Fibroblast of lung (primary cell): ENCODE results near the gene MCF2L. TPM values are rescaled to one million over a fixed set of nuclear protein-coding genes. Genes with fewer than 3 reads are reported as not detected.

ENCODE experiments used
- DNase-seq, 2 donors: peaks; one replicate each; pipeline versions ENCODE4 v3.0.0 to v3.0.0-alpha.2; 2010; ENCODE audit warnings: low read depth in 2 of 2
- H2AFZ ChIP-seq: 2 replicates; pipeline ENCODE4 v1.5.1; 2012; ENCODE audit warnings: low read length, control low read depth, inconsistent platforms
- H3K27ac ChIP-seq: 2 replicates; pipeline ENCODE4 v1.5.1; 2011; ENCODE audit warnings: low read length, control low read depth; ENCODE audit not compliant: insufficient read depth
- H3K27me3 ChIP-seq: 2 replicates; pipeline ENCODE4 v1.5.1; 2011; ENCODE audit warnings: mild to moderate bottlenecking, low read length; ENCODE audit not compliant: control insufficient read depth, insufficient read depth
- H3K36me3 ChIP-seq: 2 replicates; pipeline ENCODE4 v1.5.1; 2011; ENCODE audit warnings: low read length; ENCODE audit not compliant: control insufficient read depth, insufficient read depth
- H3K4me1 ChIP-seq: 2 replicates; pipeline ENCODE4 v1.5.1; 2011; ENCODE audit warnings: low read length; ENCODE audit not compliant: control insufficient read depth, insufficient read depth; ENCODE audit errors: extremely low read depth
- H3K4me2 ChIP-seq: 2 replicates; pipeline ENCODE4 v1.5.1; 2011; ENCODE audit warnings: low read length, control low read depth; ENCODE audit not compliant: insufficient read depth; ENCODE audit errors: extremely low read depth
- H3K4me3 ChIP-seq, 4 experiments: fragments of 200-600 bp in 1 of 4; sonication (generic) in 1 of 4; replicated peaks in 1 of 4; 2 replicates each; pipeline ENCODE4 v1.5.1; 2011 to 2016; ENCODE audit warnings: low read length in 4 of 4, low read depth in 3 of 4, mild to moderate bottlenecking in 3 of 4, control low read depth in 2 of 4, inconsistent platforms in 1 of 4, mixed read lengths in 1 of 4; ENCODE audit not compliant: insufficient read depth in 1 of 4; ENCODE audit errors: control extremely low read depth in 1 of 4
- H3K79me2 ChIP-seq: 2 replicates; pipeline ENCODE4 v1.5.1; 2012; ENCODE audit warnings: mild to moderate bottlenecking, low read length, inconsistent platforms; ENCODE audit not compliant: control insufficient read depth, insufficient read depth
- H3K9ac ChIP-seq: 2 replicates; pipeline ENCODE4 v1.5.1; 2011; ENCODE audit warnings: mild to moderate bottlenecking, low read length, control low read depth; ENCODE audit not compliant: insufficient read depth
- H3K9me3 ChIP-seq: 2 replicates; pipeline ENCODE4 v1.5.1; 2012; ENCODE audit warnings: low read depth, low read length; ENCODE audit not compliant: control insufficient read depth, insufficient read depth
- H4K20me1 ChIP-seq: 2 replicates; pipeline ENCODE4 v1.5.1; 2011; ENCODE audit warnings: low read length; ENCODE audit not compliant: control insufficient read depth, insufficient read depth; ENCODE audit errors: extremely low read depth
- CTCF ChIP-seq, 2 donors: IDR thresholded peaks in 1 of 2; conservative IDR thresholded peaks in 1 of 2; 1 replicate in 1 of 2; 2 replicates in 1 of 2; pipeline ENCODE4 v1.5.1; 2011 to 2012; ENCODE audit warnings: low read length in 2 of 2, control low read depth in 1 of 2, inconsistent platforms in 1 of 2, low read depth in 1 of 2, mild to moderate bottlenecking in 1 of 2
- EZH2 ChIP-seq: IDR thresholded peaks from 2 replicates; pipeline ENCODE4 v1.5.1; 2012; ENCODE audit warnings: low read length, control low read depth, mild to moderate bottlenecking; ENCODE audit errors: missing control alignments
- polyA plus RNA-seq, 2 donors: library from polyadenylated mRNA; depleted of rRNA in 1 of 2; stranded (reverse) in 1 of 2; unstranded in 1 of 2; fragments of >200 nt; gene quantifications; 2 replicates each; pipeline ENCODE4 v1.2.1, GENCODE V29; 2011 to 2012; ENCODE audit warnings: missing spikeins in 1 of 2
- total RNA-seq: library from RNA; depleted of rRNA; stranded (reverse); fragments of >200 nt; gene quantifications from 2 replicates; pipeline ENCODE4 v1.2.1, GENCODE V29; 2014

The MCF2L gene
- total and polyA plus RNA-seq, 2 donors (not counting 1 experiment from before 2014, with no cell fraction given), result 0.18 to 3.3 TPM

- peak in 1 of 2 donors; percentile 13 for TF ChIP-seq CTCF (conservative IDR thresholded peaks at IDR 0.05 in 1 of 2, IDR thresholded peaks at IDR 0.05 in 1 of 2; ENCODE audit: low read depth in 1 of 2, low read length in 2 of 2)
- TF ChIP-seq EZH2, result no peak
- Histone ChIP-seq H3K4me2 (no peak overlapping the region), H3K4me1 (no peaks in the 10 kb centered on the region), H3K9me3 (no peaks in the 10 kb centered on the region), H3K79me2 (no peaks in the 10 kb centered on the region), H3K36me3 (no peaks in the 10 kb centered on the region), H3K9ac (no peak overlapping the region), H2AFZ (no peak overlapping the region), H3K4me3 (no peak overlapping the region), H3K27me3 (no peaks in the 10 kb centered on the region), H4K20me1 (no peaks in the 10 kb centered on the region), H3K27ac (no peak overlapping the region)
- DNase-seq, result no peak
Observed at GRCh38 chr13:113084094-113084942, 115.3 kb downstream of the MCF2L start.

GRCh38 chr13:113084943-113085540 lies 116.0 kb downstream of the MCF2L start:
- H3K4me2 ChIP-seq, result no peak overlapping the region
- H3K27me3 ChIP-seq, result no peaks in the 10 kb centered on the region
- TF ChIP-seq EZH2 (no peak), CTCF (conservative IDR thresholded peaks at IDR 0.05 in 1 of 2, IDR thresholded peaks at IDR 0.05 in 1 of 2; ENCODE audit: low read depth in 1 of 2, low read length in 2 of 2) (no peak)

GRCh38 chr13:113086031-113086750 lies 117.2 kb downstream of the MCF2L start:
- Histone ChIP-seq H3K9ac (no peak overlapping the region), H3K79me2 (no peaks in the 10 kb centered on the region), H3K27ac (no peak overlapping the region), H3K9me3 (no peaks in the 10 kb centered on the region), H4K20me1 (no peaks in the 10 kb centered on the region), H3K36me3 (no peaks in the 10 kb centered on the region), H3K27me3 (no peaks in the 10 kb centered on the region), H3K4me2 (no peak overlapping the region), H3K4me3 (no peak overlapping the region), H2AFZ (no peak overlapping the region), H3K4me1 (no peaks in the 10 kb centered on the region)
- TF ChIP-seq CTCF (conservative IDR thresholded peaks at IDR 0.05 in 1 of 2, IDR thresholded peaks at IDR 0.05 in 1 of 2; ENCODE audit: low read depth in 1 of 2, low read length in 2 of 2) (no peak), EZH2 (no peak)
- DNase-seq, result no peak

More at GRCh38 chr13:113084943-113085540, 116.0 kb downstream of the MCF2L start:
- Histone ChIP-seq H3K4me1 (no peaks in the 10 kb centered on the region), H2AFZ (no peak overlapping the region), H3K4me3 (no peak overlapping the region), H3K27ac (no peak overlapping the region), H3K36me3 (no peaks in the 10 kb centered on the region), H3K79me2 (no peaks in the 10 kb centered on the region), H4K20me1 (no peaks in the 10 kb centered on the region), H3K9me3 (no peaks in the 10 kb centered on the region), H3K9ac (no peak overlapping the region)
- DNase-seq, result no peak
